GM18873 (cell line): ENCODE results near the gene CORIN.
"Not testable (repeated sequence)": the region's sequence is repeated elsewhere in the genome, so short reads cannot be mapped to it uniquely, and the experiment has no call there.

Experiments
- ATAC-seq: cut with Tn5 transposase; IDR thresholded peaks from one replicate; pipeline ENCODE4 v1.9.1; 2021; ENCODE audit warnings: mild to moderate bottlenecking, moderate library complexity, moderate number of reproducible peaks; ENCODE audit not compliant: unreplicated experiment, low FRiP score

CORIN gene

DNA sequence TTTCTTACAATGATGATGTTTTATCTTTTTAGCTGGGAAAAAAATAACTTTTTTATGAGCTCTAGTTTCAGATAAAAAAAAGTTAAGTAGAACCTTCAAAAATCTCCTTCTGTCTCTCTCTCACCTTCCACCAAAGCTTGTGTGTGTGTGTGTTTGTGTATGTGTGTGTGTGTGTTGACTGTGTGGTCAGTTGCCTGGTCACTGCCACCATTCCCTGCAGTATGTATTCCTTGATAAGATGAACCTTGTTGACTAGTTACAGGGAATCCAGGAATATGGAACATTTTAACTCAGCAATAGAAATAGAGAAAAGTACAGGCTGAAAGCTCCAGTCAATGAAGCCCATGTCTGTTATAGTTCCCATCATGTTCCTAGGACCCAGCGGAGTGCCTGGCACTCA, 143.5 kb downstream of the CORIN start:
- ATAC-seq = no peak

DNA sequence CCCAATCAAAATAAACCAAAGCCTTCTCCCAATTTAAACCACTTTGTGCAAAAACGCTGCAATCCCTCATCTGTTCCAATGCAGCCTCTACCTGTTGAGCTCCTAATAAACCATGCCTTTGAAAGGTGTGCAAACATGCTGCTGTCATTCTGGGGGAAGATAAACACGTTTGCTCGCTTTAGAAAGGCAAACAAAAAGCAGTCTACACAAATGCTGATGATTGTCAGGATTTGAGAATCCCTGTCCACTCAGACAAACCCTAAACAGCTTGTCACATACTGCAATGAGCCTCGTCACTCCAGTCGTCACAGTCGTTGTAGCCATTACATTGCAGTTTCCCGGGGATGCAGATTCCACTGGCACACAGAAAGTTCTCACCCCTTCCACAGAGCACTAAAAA, 145.2 kb downstream of the CORIN start:
- no peak for ATAC-seq

GRCh38 chr4:47691757-47692383, 146.0 kb downstream of the CORIN start:
- ATAC-seq = not testable (repeated sequence)

DNA sequence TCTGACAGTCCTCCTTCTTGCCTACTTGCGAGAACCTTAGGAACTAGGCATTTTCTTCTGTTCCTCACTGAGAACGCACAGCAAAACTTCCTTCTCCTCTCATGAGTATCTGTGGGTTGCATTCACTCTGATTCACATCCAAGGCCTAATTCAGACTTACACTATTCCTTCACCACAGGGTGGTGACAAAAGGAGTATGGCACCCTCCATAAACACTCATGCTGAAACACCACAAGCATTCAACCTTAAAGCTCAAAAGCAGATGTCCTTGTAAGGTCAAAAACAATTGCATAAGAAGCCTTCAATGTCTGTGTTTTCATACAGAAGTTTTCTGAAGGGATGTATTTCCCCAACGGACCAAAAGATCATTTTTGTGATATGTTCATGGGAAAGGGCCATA, 147.3 kb downstream of the CORIN start:
- ATAC-seq = no peak

GRCh38 chr4:47686294-47686872, 151.5 kb downstream of the CORIN start:
- no peak for ATAC-seq

- no peak for ATAC-seq
Observed at GRCh38 chr4:47675806-47676205, 162.1 kb downstream of the CORIN start.

- ATAC-seq = no peak
Observed at GRCh38 chr4:47674144-47674543, 163.7 kb downstream of the CORIN start.

DNA sequence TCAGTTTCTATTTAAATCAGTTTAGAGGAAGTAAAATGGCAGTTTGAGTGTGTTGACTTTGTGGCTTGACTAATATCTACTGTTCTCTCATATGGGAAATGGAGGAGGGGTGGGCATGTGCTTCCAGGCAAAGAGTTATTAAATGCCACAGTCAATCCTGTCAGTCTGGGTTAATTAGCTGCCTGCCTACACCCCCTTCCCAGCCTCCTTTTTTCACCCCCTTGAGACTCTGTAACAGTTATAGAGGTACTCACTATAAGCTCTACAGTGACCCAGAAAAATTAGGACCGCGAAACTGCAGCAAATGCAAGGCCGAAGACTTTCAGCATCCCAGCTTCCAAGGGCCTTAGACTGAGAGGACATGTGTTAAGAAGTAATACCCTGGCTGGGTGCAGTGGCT, 165.2 kb downstream of the CORIN start:
- no peak for ATAC-seq

GRCh38 chr4:47669946-47670345, 167.9 kb downstream of the CORIN start:
- no peak for ATAC-seq

GRCh38 chr4:47668810-47669408, 169.0 kb downstream of the CORIN start:
- no peak for ATAC-seq

DNA sequence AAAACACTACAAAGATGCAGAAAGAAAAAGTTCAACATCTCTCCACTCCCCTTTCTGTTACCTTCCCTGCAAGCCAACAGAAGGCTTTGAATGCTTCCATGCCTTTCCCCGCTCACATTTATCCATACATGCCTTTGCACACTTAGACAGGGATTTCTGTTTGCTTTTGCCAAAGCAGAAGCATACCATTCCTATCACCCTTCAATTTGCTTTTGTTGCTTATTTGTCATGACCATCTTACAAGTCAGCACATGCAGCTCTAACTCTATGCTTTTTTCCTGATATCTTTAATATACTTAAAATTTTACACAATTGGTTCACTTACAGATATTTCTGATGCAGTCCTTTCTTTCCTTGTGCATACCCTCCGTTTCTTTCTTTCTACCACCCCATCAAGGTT, 169.6 kb downstream of the CORIN start:
- ATAC-seq = no peak

DNA sequence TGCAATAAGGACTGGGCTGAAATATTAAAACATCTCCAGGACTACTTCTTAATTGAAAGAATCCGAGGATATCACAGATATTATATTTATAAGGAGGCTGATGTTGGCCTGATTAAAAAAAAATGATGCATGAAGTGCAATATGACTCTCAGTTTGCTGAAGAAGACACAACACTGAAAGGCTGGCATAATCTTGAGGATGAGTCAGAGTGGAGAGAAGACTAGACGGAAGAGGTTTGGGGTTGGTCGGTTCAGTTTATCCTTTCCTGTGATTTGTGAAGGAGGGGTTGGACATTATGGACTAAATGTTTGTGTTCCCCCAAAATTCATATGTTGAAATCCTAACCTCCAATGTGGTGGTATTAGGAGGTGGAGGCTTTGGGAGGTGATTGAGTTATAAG, 170.3 kb downstream of the CORIN start:
- no peak for ATAC-seq

DNA sequence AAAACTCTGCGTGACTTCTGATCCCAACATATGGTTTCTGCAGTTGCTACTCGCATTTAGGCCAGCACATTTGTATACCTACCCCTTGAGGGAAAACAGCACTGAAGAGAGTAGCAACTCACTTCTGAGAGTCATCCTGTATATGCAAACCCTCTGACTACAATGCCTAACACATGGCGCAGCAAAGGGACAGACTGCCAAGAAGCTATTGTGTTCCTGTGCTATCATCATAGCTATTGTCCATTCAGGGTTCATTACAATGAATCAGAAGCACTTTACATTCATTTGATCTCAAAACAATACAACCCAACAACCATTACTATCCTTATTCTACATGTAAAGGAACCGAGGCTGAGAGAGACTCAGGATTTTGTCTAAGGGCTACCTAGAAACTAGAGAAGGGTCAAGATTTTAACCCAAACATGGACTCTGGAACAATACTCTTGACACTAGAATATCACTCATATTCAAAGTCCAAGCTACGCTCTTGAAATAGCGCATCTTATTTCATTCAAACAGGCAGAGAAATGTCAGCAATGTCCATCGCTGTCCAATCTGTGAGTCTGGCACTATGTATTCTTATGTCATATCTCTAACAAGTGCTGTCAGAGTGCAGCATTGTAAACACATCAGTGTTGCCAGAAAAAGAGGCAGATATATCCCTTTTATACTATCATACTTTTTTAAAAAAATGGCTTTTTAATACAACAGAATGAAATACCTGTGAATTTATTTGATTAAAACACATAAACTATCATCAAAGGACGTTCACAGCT, 173.6 kb downstream of the CORIN start:
- no peak for ATAC-seq

DNA sequence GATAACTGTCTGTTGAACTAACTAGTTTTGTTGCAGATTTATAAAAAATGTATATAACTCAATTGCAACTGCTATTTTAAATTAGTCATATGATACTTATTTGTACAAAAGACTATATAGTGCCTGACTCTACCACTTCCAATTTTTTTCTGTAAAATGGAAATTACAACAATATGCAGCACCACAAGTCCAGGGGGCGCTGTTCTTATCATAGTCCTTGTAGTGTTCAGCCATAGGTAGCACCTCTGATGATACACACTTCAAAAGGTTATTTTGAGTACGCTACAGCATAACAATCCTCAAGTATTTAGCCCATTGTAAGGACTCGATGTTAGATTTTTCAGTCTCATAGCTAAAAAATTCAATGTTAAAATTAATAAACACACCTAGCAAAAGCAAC, 174.9 kb downstream of the CORIN start:
- no peak for ATAC-seq

GRCh38 chr4:47661741-47662140, 176.1 kb downstream of the CORIN start:
- ATAC-seq = no peak

DNA sequence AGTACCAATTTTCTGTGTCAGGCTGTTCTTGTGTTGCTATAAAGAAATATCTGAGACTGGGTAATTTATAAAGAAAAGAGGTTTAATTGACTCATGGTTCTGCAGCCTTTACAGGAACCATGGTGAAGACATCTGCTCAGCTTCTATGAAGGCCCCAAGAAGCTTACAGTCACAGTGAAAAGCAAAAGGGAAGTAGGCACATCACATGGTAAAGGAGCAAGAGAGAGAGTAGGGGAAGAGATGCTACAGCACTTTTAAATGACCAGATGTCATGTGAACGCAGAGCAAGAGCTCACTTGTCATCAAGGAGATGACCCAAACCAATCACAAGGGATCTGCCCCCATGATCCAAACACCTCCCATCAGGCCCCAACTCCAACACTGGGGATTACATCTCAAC, 178.5 kb downstream of the CORIN start:
- no peak for ATAC-seq

- ATAC-seq = no peak
Observed at GRCh38 chr4:47654972-47655693, 182.7 kb downstream of the CORIN start.

GRCh38 chr4:47652092-47652491, 185.8 kb downstream of the CORIN start:
- no peak for ATAC-seq

DNA sequence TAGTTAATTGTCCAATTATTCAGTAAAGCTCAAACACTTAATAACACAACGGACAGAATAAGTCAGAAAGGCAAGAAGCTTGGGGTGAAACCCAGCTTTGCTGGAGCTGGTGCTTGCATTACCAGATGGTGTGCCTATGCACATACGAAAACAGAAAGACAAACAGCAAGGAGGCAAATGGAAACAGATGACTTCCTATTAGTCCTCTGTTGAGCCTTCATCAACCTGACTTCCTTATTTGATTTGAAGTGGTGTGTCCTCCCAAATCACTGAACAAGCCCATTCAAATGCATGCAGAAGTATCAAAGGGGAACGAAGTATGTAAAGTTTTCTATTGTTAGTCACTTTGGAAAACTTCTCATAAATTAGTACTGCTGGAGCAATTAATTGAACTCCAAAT, 186.6 kb downstream of the CORIN start:
- no peak for ATAC-seq

- no peak for ATAC-seq
Observed at GRCh38 chr4:47650584-47651130, 187.2 kb downstream of the CORIN start.

- ATAC-seq = no peak
Observed at GRCh38 chr4:47647544-47647943, 190.3 kb downstream of the CORIN start.
